GM12873 (cell line): ENCODE results near the gene SPESP1.

Experiments used
- CTCF ChIP-seq: IDR thresholded peaks from 2 replicates; pipeline ENCODE4 v1.5.1; 2012; ENCODE audit warnings: low read depth, mild to moderate bottlenecking, moderate library complexity, low read length, control low read depth; ENCODE audit not compliant: insufficient read depth; ENCODE audit errors: missing control alignments

SPESP1 gene

GRCh38 chr15:68980786-68981185 lies 50.5 kb downstream of the SPESP1 start:
- TF ChIP-seq CTCF: no peak

GRCh38 chr15:68981941-68982340 lies 51.6 kb downstream of the SPESP1 start:
- TF ChIP-seq CTCF: no peak

GRCh38 chr15:68982976-68983563 lies 52.7 kb downstream of the SPESP1 start:
- no peak for TF ChIP-seq CTCF

- no peak for TF ChIP-seq CTCF
Measured at GRCh38 chr15:68983961-68984481, 53.7 kb downstream of the SPESP1 start.

- no peak for TF ChIP-seq CTCF
Measured at GRCh38 chr15:68984586-68984985, 54.3 kb downstream of the SPESP1 start.

- TF ChIP-seq CTCF: no peak
Measured at GRCh38 chr15:68985361-68985891, 55.1 kb downstream of the SPESP1 start.

- TF ChIP-seq CTCF: no peak
Measured at GRCh38 chr15:68986322-68986721, 56.0 kb downstream of the SPESP1 start.

- TF ChIP-seq CTCF: no peak
Measured at GRCh38 chr15:68987120-68987519, 56.8 kb downstream of the SPESP1 start.
